GM23338 (cell line): ENCODE measurements around the gene SFPQ. TPM values are rescaled to one million over a fixed set of nuclear protein-coding genes. Genes with fewer than 3 reads are reported as not detected.
"Not testable (repeated sequence)": the region's sequence is repeated elsewhere in the genome, so short reads cannot be mapped to it uniquely, and the experiment has no call there.

ENCODE experiments used
- ATAC-seq: fragments of 200-7000 bp; cut with Tn5 transposase; 3 replicates; pipeline ENCODE4 v1.9.1; 2020
- DNase-seq: peaks from one replicate; pipeline ENCODE4 v3.0.0-alpha.2; 2015; ENCODE audit warnings: low spot score
- H2AFZ ChIP-seq: fragments of 200-600 bp; sonication (generic); 2 replicates; pipeline ENCODE4 v1.8.0; 2016; ENCODE audit warnings: antibody characterized with exemption, mild to moderate bottlenecking, moderate library complexity
- H3F3A ChIP-seq: fragments of 200-600 bp; sonication (generic); replicated peaks from 2 replicates; pipeline ENCODE4 v1.8.0; 2017; ENCODE audit warnings: antibody characterized with exemption, mixed run types, low read depth
- H3K27ac ChIP-seq: fragments of 200-600 bp; sonication (generic); 2 replicates; pipeline ENCODE4 v1.6.1; 2016; ENCODE audit warnings: low read depth
- H3K27me3 ChIP-seq: fragments of 200-600 bp; sonication (generic); 2 replicates; pipeline ENCODE4 v1.8.0; 2016; ENCODE audit warnings: mild to moderate bottlenecking, mixed run types, moderate library complexity; ENCODE audit not compliant: insufficient read depth
- H3K36me3 ChIP-seq: fragments of 200-600 bp; sonication (generic); 2 replicates; pipeline ENCODE4 v1.8.0; 2016; ENCODE audit warnings: mild to moderate bottlenecking; ENCODE audit not compliant: insufficient read depth
- H3K4me1 ChIP-seq: fragments of 200-600 bp; sonication (generic); 2 replicates; pipeline ENCODE4 v1.8.0; 2016; ENCODE audit warnings: mild to moderate bottlenecking, moderate library complexity; ENCODE audit not compliant: insufficient read depth
- H3K4me2 ChIP-seq: fragments of 200-600 bp; sonication (generic); 2 replicates; pipeline ENCODE4 v1.7.1; 2017; ENCODE audit warnings: mixed run types
- H3K4me3 ChIP-seq: fragments of 200-600 bp; sonication (generic); 2 replicates; pipeline ENCODE4 v1.6.1; 2016; ENCODE audit warnings: mixed run types
- H3K79me2 ChIP-seq: fragments of 200-600 bp; sonication (generic); replicated peaks from 2 replicates; pipeline ENCODE4 v1.8.0; 2017; ENCODE audit warnings: mild to moderate bottlenecking; ENCODE audit not compliant: insufficient read depth
- H3K9me2 ChIP-seq: fragments of 200-600 bp; sonication (generic); 2 replicates; pipeline ENCODE4 v1.8.0; 2017; ENCODE audit not compliant: insufficient read depth
- H4K20me1 ChIP-seq: fragments of 200-600 bp; sonication (generic); replicated peaks from 2 replicates; pipeline ENCODE4 v1.8.0; 2017; ENCODE audit warnings: mild to moderate bottlenecking; ENCODE audit not compliant: insufficient read depth
- H3K27ac Mint-ChIP-seq: 2 replicates; pipeline ENCODE4 v1.8.0; 2020; ENCODE audit warnings: inconsistent platforms, mild to moderate bottlenecking, moderate library complexity, mixed read lengths
- H3K27me3 Mint-ChIP-seq: 3 replicates; pipeline ENCODE4 v1.8.0; 2022; ENCODE audit warnings: low read depth, mild to moderate bottlenecking, moderate library complexity, mixed read lengths, inconsistent platforms; ENCODE audit not compliant: insufficient read depth, poor library complexity
- H3K36me3 Mint-ChIP-seq: 3 replicates; pipeline ENCODE4 v1.8.0; 2021; ENCODE audit warnings: low read depth, mild to moderate bottlenecking, inconsistent platforms, moderate library complexity, mixed read lengths
- H3K4me1 Mint-ChIP-seq: 3 replicates; pipeline ENCODE4 v1.8.0; 2020; ENCODE audit warnings: mild to moderate bottlenecking, inconsistent platforms, mixed read lengths
- H3K4me3 Mint-ChIP-seq: 3 replicates; pipeline ENCODE4 v1.8.0; 2021; ENCODE audit warnings: moderate library complexity, mild to moderate bottlenecking, inconsistent platforms, mixed read lengths
- H3K9me3 Mint-ChIP-seq: 3 replicates; pipeline ENCODE4 v1.8.0; 2020; ENCODE audit warnings: moderate library complexity, mild to moderate bottlenecking, inconsistent platforms, mixed read lengths
- CREB1 ChIP-seq: fragments of 250-450 bp; sonication (Bioruptor Pico); IDR thresholded peaks from 2 replicates; pipeline ENCODE4 v1.5.0; 2020; ENCODE audit warnings: low read depth, mild to moderate bottlenecking, moderate library complexity
- ETS1 ChIP-seq: IDR thresholded peaks from 2 replicates; pipeline ENCODE4 v1.6.1; 2016; ENCODE audit warnings: antibody characterized with exemption
- POLR2AphosphoS5 ChIP-seq: IDR thresholded peaks from 2 replicates; pipeline ENCODE4 v1.6.1; 2016; ENCODE audit warnings: antibody characterized with exemption, low read depth
- ZNF114 ChIP-seq: fragments of 250-450 bp; sonication (Bioruptor Pico); IDR thresholded peaks from 2 replicates; pipeline ENCODE4 v1.5.0; 2020; ENCODE audit warnings: mild to moderate bottlenecking, moderate library complexity
- ZNF462 ChIP-seq: fragments of 250-450 bp; sonication (Bioruptor Pico); IDR thresholded peaks from 2 replicates; pipeline ENCODE4 v1.5.0; 2020; ENCODE audit warnings: mild to moderate bottlenecking, moderate library complexity
- long read RNA-seq: library from polyadenylated mRNA; unstranded; transcript quantifications from one replicate; pipeline ENCODE4 v2.0.0, GENCODE V29; 2020; ENCODE audit not compliant: unreplicated experiment
- polyA plus RNA-seq: library from polyadenylated mRNA; unstranded; fragments of >200 nt; fragmentation: Nextera tagmentation; extraction: Ambion mirVana; gene quantifications from 2 replicates; pipeline ENCODE4 v1.2.1, GENCODE V29; 2016
- total RNA-seq: library from RNA; depleted of rRNA; stranded (reverse); fragments of >200 nt; shearing (Covaris generic); gene quantifications from 2 replicates; pipeline ENCODE4 v1.2.3, GENCODE V29; 2014; rRNA removed

Gene SFPQ
- total RNA-seq: 346 and 352 TPM in 2 replicates
- polyA plus RNA-seq: 251 and 258 TPM in 2 replicates
- long read RNA-seq, transcript SFPQ-201 (10 exons, 3,747 nt): major isoform, 33 of 72 reads
- long read RNA-seq, partial matches to known transcripts: 33 of 72 reads
- long read RNA-seq, other reads (novel, unspliced or antisense): 5 of 72 reads

GRCh38 chr1:35192853-35193664 is at the start of gene SFPQ:
Gene SFPQ (minus strand): TSS chr1:35193145. CDS start chr1:35193049, 96 bp downstream.
- Histone ChIP-seq H3K27me3 (no peaks in the 10 kb centered on the region), H3K9me2 (no peaks in the 10 kb centered on the region), H3K36me3 (peaks cover 36% of the 10 kb centered on the region), H3K4me3 (peak within 1 kb of the TSS; percentile 88), H3F3A (peaks cover 33% of the 10 kb centered on the region), H3K4me1 (no peaks in the 10 kb centered on the region; the same call in 1 of the 2 replicates), H4K20me1 (peaks cover 36% of the 10 kb centered on the region), H2AFZ (no peak within 1 kb of the TSS), H3K79me2 (peaks cover 46% of the 10 kb centered on the region), H3K4me2 (peak within 1 kb of the TSS; percentile 100), H3K27ac (peak within 1 kb of the TSS; percentile 60)
- peaks cover 36% of the 10 kb centered on the region for H3K4me1 Mint-ChIP-seq
- TF ChIP-seq ETS1 (peak; percentile 62; the same call in 1 of the 2 replicates), ZNF114 (CRISPR knock-in tag) (no peak), POLR2AphosphoS5 (peak; percentile 100), CREB1 (CRISPR knock-in tag) (peak; percentile 94)
- H3K36me3 Mint-ChIP-seq: peaks cover 43% of the 10 kb centered on the region
- H3K4me3 Mint-ChIP-seq: peak within 1 kb of the TSS; percentile 95
- H3K9me3 Mint-ChIP-seq: peaks cover 4% of the 10 kb centered on the region; the same call in 1 of the 3 replicates
- peak; percentile 99 for DNase-seq
- peak within 1 kb of the TSS; percentile 100 for H3K27ac Mint-ChIP-seq
- H3K27me3 Mint-ChIP-seq: peaks cover 23% of the 10 kb centered on the region
- peak; percentile 93 for ATAC-seq

- not testable (repeated sequence) for H4K20me1 ChIP-seq, H3F3A ChIP-seq, ATAC-seq, H3K9me3 Mint-ChIP-seq, H3K4me1 Mint-ChIP-seq, H3K27ac Mint-ChIP-seq, H3K9me2 ChIP-seq, H3K4me1 ChIP-seq, H3K27ac ChIP-seq, DNase-seq, H3K27me3 Mint-ChIP-seq, H3K4me3 Mint-ChIP-seq, H3K27me3 ChIP-seq, H3K4me3 ChIP-seq, H2AFZ ChIP-seq, H3K4me2 ChIP-seq, H3K36me3 Mint-ChIP-seq, H3K79me2 ChIP-seq, H3K36me3 ChIP-seq
Observed at GRCh38 chr1:35236772-35237171, 43.8 kb upstream of the SFPQ start.

GRCh38 chr1:35231287-35231686 is 38.3 kb upstream of the SFPQ start:
- H3K4me2 ChIP-seq: no peak overlapping the region
- Mint-ChIP-seq H3K27me3 (no peaks in the 10 kb centered on the region), H3K9me3 (no peaks in the 10 kb centered on the region), H3K4me1 (no peaks in the 10 kb centered on the region), H3K4me3 (no peak overlapping the region), H3K27ac (no peak overlapping the region), H3K36me3 (no peaks in the 10 kb centered on the region)
- H3K4me1 ChIP-seq: no peaks in the 10 kb centered on the region
- no peak overlapping the region for H3K27ac ChIP-seq
- H3K36me3 ChIP-seq: no peaks in the 10 kb centered on the region
- no peak overlapping the region for H2AFZ ChIP-seq
- ATAC-seq (no peak), DNase-seq (no peak)
- no peaks in the 10 kb centered on the region for H3K27me3 ChIP-seq
- H3F3A ChIP-seq: no peaks in the 10 kb centered on the region
- H3K4me3 ChIP-seq: no peak overlapping the region
- H3K79me2 ChIP-seq: no peaks in the 10 kb centered on the region
- H4K20me1 ChIP-seq: no peaks in the 10 kb centered on the region
- no peaks in the 10 kb centered on the region for H3K9me2 ChIP-seq
- no peak for TF ChIP-seq ZNF462 (CRISPR knock-in tag)
